ENCODE results near the gene SLC12A2. TPM values are rescaled to one million over a fixed set of nuclear protein-coding genes. Genes with fewer than 3 reads are reported as not detected.

SLC12A2 gene
- total RNA-seq, 1 experiment from 2014 or later = 576 TPM

GRCh38 chr5:128224336-128224735 lies 140.8 kb downstream of the SLC12A2 start:
- Mint-ChIP-seq H3K4me1 (ENCODE audit: low read depth, unreplicated experiment) (no peaks in the 10 kb centered on the region), H3K36me3 (ENCODE audit: insufficient read depth, unreplicated experiment) (no peaks in the 10 kb centered on the region), H3K9me3 (ENCODE audit: low read depth, unreplicated experiment) (no peaks in the 10 kb centered on the region), H3K27ac (ENCODE audit: unreplicated experiment) (no peak overlapping the region), H3K27me3 (ENCODE audit: unreplicated experiment) (peaks cover 16% of the 10 kb centered on the region), H3K4me3 (ENCODE audit: low read depth, unreplicated experiment) (no peak overlapping the region)
- intact Hi-C loops (cut with micrococcal nuclease; ENCODE audit: unreplicated experiment) = no loop called here
- no peak for TF ChIP-seq CTCF (IDR thresholded peaks at IDR 0.05; ENCODE audit: unreplicated experiment)
- no TSS peak for BruUV-seq (replicated peaks)
- CTCF ChIA-PET = interaction anchor here (0.7 kb wide), 1 partner anchor 567 kb away, joined by 3 read pairs; no protein-coding TSS in a partner anchor
- no peak for DNase-seq

- TF ChIP-seq CTCF (IDR thresholded peaks at IDR 0.05; ENCODE audit: unreplicated experiment) = no peak
- intact Hi-C loops (cut with micrococcal nuclease; ENCODE audit: unreplicated experiment) = no loop called here
Observed at GRCh38 chr5:128225245-128226030, 141.9 kb downstream of the SLC12A2 start.

GRCh38 chr5:128228008-128228407 lies 144.4 kb downstream of the SLC12A2 start:
- H3K4me1 Mint-ChIP-seq (ENCODE audit: low read depth, unreplicated experiment) = no peaks in the 10 kb centered on the region
- no peaks in the 10 kb centered on the region for H3K9me3 Mint-ChIP-seq (ENCODE audit: low read depth, unreplicated experiment)
- H3K36me3 Mint-ChIP-seq (ENCODE audit: insufficient read depth, unreplicated experiment) = no peaks in the 10 kb centered on the region
- intact Hi-C loops (cut with micrococcal nuclease; ENCODE audit: unreplicated experiment) = no loop called here
- no peak for DNase-seq
- BruUV-seq (replicated peaks) = no TSS peak
- peaks cover 8% of the 10 kb centered on the region for H3K27me3 Mint-ChIP-seq (ENCODE audit: unreplicated experiment)
- no peak overlapping the region for H3K27ac Mint-ChIP-seq (ENCODE audit: unreplicated experiment)
- H3K4me3 Mint-ChIP-seq (ENCODE audit: low read depth, unreplicated experiment) = no peak overlapping the region
- TF ChIP-seq CTCF (IDR thresholded peaks at IDR 0.05; ENCODE audit: unreplicated experiment) = no peak
- CTCF ChIA-PET = interaction anchor here (0.5 to 1.1 kb wide), 2 partner anchors 13 to 533 kb away, joined by 3 read pairs; no protein-coding TSS in a partner anchor

More at GRCh38 chr5:128225245-128226030, 141.9 kb downstream of the SLC12A2 start:
- no peak for DNase-seq
- CTCF ChIA-PET = no interaction called here
- peaks cover 16% of the 10 kb centered on the region for H3K27me3 Mint-ChIP-seq (ENCODE audit: unreplicated experiment)
- no peaks in the 10 kb centered on the region for H3K9me3 Mint-ChIP-seq (ENCODE audit: low read depth, unreplicated experiment)
- H3K4me1 Mint-ChIP-seq (ENCODE audit: low read depth, unreplicated experiment) = no peaks in the 10 kb centered on the region
- no TSS peak for BruUV-seq (replicated peaks)
- H3K36me3 Mint-ChIP-seq (ENCODE audit: insufficient read depth, unreplicated experiment) = no peaks in the 10 kb centered on the region
- no peak overlapping the region for H3K27ac Mint-ChIP-seq (ENCODE audit: unreplicated experiment)
- H3K4me3 Mint-ChIP-seq (ENCODE audit: low read depth, unreplicated experiment) = no peak overlapping the region

GRCh38 chr5:128228521-128228920 lies 145.0 kb downstream of the SLC12A2 start:
- BruUV-seq (replicated peaks) = no TSS peak

More at GRCh38 chr5:128228521-128228920, 145.0 kb downstream of the SLC12A2 start:
- H3K36me3 Mint-ChIP-seq (ENCODE audit: insufficient read depth, unreplicated experiment) = no peaks in the 10 kb centered on the region
- H3K4me1 Mint-ChIP-seq (ENCODE audit: low read depth, unreplicated experiment) = no peaks in the 10 kb centered on the region
- TF ChIP-seq CTCF (IDR thresholded peaks at IDR 0.05; ENCODE audit: unreplicated experiment) = no peak
- CTCF ChIA-PET = interaction anchor here (1.1 kb wide), 1 partner anchor 13 kb away, joined by 3 read pairs; no protein-coding TSS in a partner anchor
- no peak overlapping the region for H3K27ac Mint-ChIP-seq (ENCODE audit: unreplicated experiment)
- no peaks in the 10 kb centered on the region for H3K9me3 Mint-ChIP-seq (ENCODE audit: low read depth, unreplicated experiment)
- H3K4me3 Mint-ChIP-seq (ENCODE audit: low read depth, unreplicated experiment) = no peak overlapping the region
- peaks cover 2% of the 10 kb centered on the region for H3K27me3 Mint-ChIP-seq (ENCODE audit: unreplicated experiment)
- no peak for DNase-seq
- intact Hi-C loops (cut with micrococcal nuclease; ENCODE audit: unreplicated experiment) = no loop called here
